DMS 273 (cell line): ENCODE measurements around the gene MPZL2.
A peak's percentile ranks its signal among the peaks of the same experiment; 100 is the strongest.
"Not testable (repeated sequence)": the region's sequence is repeated elsewhere in the genome, so short reads cannot be mapped to it uniquely, and the experiment has no call there.

Experiments
- DNase-seq: peaks from one replicate; lab custom pipeline; 2025; ENCODE audit not compliant: unreplicated experiment; lab: John Stamatoyannopoulos, UW

The MPZL2 gene

GRCh38 chr11:118263695-118264568 is at the start of gene MPZL2:
Gene MPZL2 (minus strand): TSS chr11:118264297. CDS start chr11:118264153, 144 bp downstream.
- DNase-seq = peak; percentile 15

- DNase-seq = no peak
These were observed 49.1 kb upstream of the MPZL2 start for GRCh38 chr11:118313242-118313641.

- DNase-seq = no peak
These were observed 48.2 kb upstream of the MPZL2 start for GRCh38 chr11:118312328-118312727.

- DNase-seq = no peak
These were observed 47.4 kb upstream of the MPZL2 start for GRCh38 chr11:118311518-118311917.

GRCh38 chr11:118310781-118311485 is 46.8 kb upstream of the MPZL2 start:
- DNase-seq = no peak

- no peak for DNase-seq
These were observed 46.2 kb upstream of the MPZL2 start for GRCh38 chr11:118310271-118310670.

- DNase-seq = not testable (repeated sequence)
These were observed 45.0 kb upstream of the MPZL2 start for GRCh38 chr11:118308995-118309528.

GRCh38 chr11:118306556-118306955 is 42.5 kb upstream of the MPZL2 start:
- DNase-seq = no peak

GRCh38 chr11:118305726-118306125 is 41.6 kb upstream of the MPZL2 start:
- no peak for DNase-seq

GRCh38 chr11:118304568-118305248 is 40.6 kb upstream of the MPZL2 start, which contains the start of gene CD3E:
Gene CD3E (plus strand): TSS chr11:118304730. CDS start chr11:118304953, 223 bp downstream.
- no peak for DNase-seq

- no peak for DNase-seq
These were observed 40.1 kb upstream of the MPZL2 start for GRCh38 chr11:118304227-118304567.

- DNase-seq = no peak
These were observed 37.6 kb upstream of the MPZL2 start for GRCh38 chr11:118301600-118302195.

- DNase-seq = peak; percentile 21
These were observed 31.8 kb upstream of the MPZL2 start for GRCh38 chr11:118295815-118296454.

- DNase-seq = no peak
These were observed 31.1 kb upstream of the MPZL2 start for GRCh38 chr11:118295199-118295598.

GRCh38 chr11:118294053-118294452 is 30.0 kb upstream of the MPZL2 start:
- DNase-seq = no peak

- DNase-seq = no peak
These were observed 27.5 kb upstream of the MPZL2 start for GRCh38 chr11:118291477-118292135.

GRCh38 chr11:118290923-118291322 is 26.8 kb upstream of the MPZL2 start:
- DNase-seq = peak; percentile 37

GRCh38 chr11:118289401-118289800 is 25.3 kb upstream of the MPZL2 start:
- DNase-seq = no peak

GRCh38 chr11:118287006-118287405 is 22.9 kb upstream of the MPZL2 start:
- DNase-seq = no peak

GRCh38 chr11:118286545-118286944 is 22.4 kb upstream of the MPZL2 start:
- no peak for DNase-seq
